ENCODE measurements around the gene MOGAT1. TPM values are rescaled to one million over a fixed set of nuclear protein-coding genes. Genes with fewer than 3 reads are reported as not detected.

MOGAT1 gene
- total RNA-seq, 1 experiment from 2014 or later: not detected

DNA sequence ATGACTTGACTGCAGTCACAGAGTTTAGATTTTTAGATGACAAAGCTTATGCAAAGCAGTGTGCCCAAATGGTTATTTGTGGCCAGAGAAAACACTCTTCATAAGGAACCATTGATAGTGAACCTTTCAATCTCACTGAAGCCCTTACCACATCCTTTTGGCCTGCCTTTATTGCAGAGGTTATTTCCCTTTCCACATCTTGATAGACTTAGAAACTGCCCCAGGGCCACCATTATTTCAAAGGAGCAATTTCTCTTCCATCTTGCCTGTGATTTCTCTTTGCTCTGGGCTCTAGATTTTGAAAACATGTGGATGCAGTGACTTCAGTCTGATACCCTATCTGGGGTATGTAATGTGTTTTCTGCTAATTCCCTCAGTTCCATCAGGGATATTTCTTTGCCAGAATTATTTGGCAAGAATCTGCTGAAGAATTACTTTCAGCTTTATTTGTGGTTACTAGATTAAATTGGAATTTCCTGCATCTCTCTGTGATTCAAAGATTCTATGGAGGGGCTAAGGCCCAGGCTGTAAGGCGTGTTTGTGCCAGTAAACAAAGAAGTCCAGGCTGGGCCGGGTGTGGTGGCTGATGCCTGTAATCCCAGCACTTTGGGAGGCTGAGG is 51.0 kb downstream of the MOGAT1 start:
- no peak overlapping the region for H2BK20ac ChIP-seq (ENCODE audit: low read depth, low read length, poor library complexity, severe bottlenecking)
- Mint-ChIP-seq H3K9me3 (peaks cover 13 to 23% of the 10 kb centered on the region in 2 experiments), H3K27me3 (ENCODE audit: low read depth) (no peaks in the 10 kb centered on the region; the same call in 1 of the 2 replicates), H3K4me1 (no peaks in the 10 kb centered on the region; a peak in 1 of 4 replicates), H3K4me3 (no peak overlapping the region), H3K36me3 (ENCODE audit: insufficient read depth in 1 of 3, low read depth in 3 of 3) (peaks cover 10 to 25% (median 19%) of the 10 kb centered on the region in 3 experiments; a peak in 6 of 7 replicates), H3K27ac (no peak overlapping the region)
- H3K27me3 ChIP-seq (ENCODE audit: insufficient read depth, low read length): no peaks in the 10 kb centered on the region
- H2BK15ac ChIP-seq (ENCODE audit: low read depth, low read length): no peak overlapping the region
- H3K4me2 ChIP-seq (ENCODE audit: insufficient read depth, insufficient read length, low read length): no peak overlapping the region
- no peak overlapping the region for H3K23ac ChIP-seq (ENCODE audit: insufficient read length, low read depth, low read length)
- no peaks in the 10 kb centered on the region for H3K23me2 ChIP-seq (ENCODE audit: insufficient read length, low read depth, low read length, poor library complexity, severe bottlenecking)
- H2BK12ac ChIP-seq (ENCODE audit: insufficient read length, low read depth, low read length): no peak overlapping the region
- no peak overlapping the region for H3T11ph ChIP-seq (ENCODE audit: low read length)
- no peak overlapping the region for H3K4ac ChIP-seq (ENCODE audit: low read depth, low read length)
- no peaks in the 10 kb centered on the region for H3K4me1 ChIP-seq (ENCODE audit: insufficient read depth, low read length)
- H4K91ac ChIP-seq (ENCODE audit: insufficient read length, low read depth, low read length): no peak overlapping the region
- H3K18ac ChIP-seq (ENCODE audit: insufficient read length, low read depth, low read length): no peak overlapping the region
- no peak overlapping the region for H2BK5ac ChIP-seq (ENCODE audit: insufficient read length, low read length)
- no peak overlapping the region for H3K27ac ChIP-seq (ENCODE audit: insufficient read length, low read depth, low read length)
- no CpG with 5 or more reads among the region's 2 CpGs for WGBS (ENCODE audit: extremely low coverage, insufficient read length, low lambda C conversion rate)
- H3K9ac ChIP-seq (ENCODE audit: extremely low read depth, insufficient read length, low read length): no peak overlapping the region
- TF ChIP-seq CTCF (conservative IDR thresholded peaks at IDR 0.05): no peak
- DNase-seq: no peak
- no peaks in the 10 kb centered on the region for H3K9me3 ChIP-seq (ENCODE audit: control insufficient read depth, low read depth, low read length)
- H2BK120ac ChIP-seq (ENCODE audit: low read depth, low read length, poor library complexity, severe bottlenecking): no peak overlapping the region
- no peak overlapping the region for H3K14ac ChIP-seq (ENCODE audit: insufficient read depth, low read length)
- H3K79me1 ChIP-seq (ENCODE audit: insufficient read depth, low read depth, low read length, poor library complexity, severe bottlenecking): no peaks in the 10 kb centered on the region
- no peak overlapping the region for H2AK5ac ChIP-seq (ENCODE audit: insufficient read length, low read length)
- H4K5ac ChIP-seq (ENCODE audit: insufficient read length, low read depth, low read length): no peak overlapping the region
- H3K56ac ChIP-seq (ENCODE audit: insufficient read length, low read depth, low read length): no peak overlapping the region
- no peaks in the 10 kb centered on the region for H4K20me1 ChIP-seq (ENCODE audit: control insufficient read depth, insufficient read depth, insufficient read length)
- H3K79me2 ChIP-seq (ENCODE audit: insufficient read depth, low read length): no peaks in the 10 kb centered on the region
- H2AFZ ChIP-seq (ENCODE audit: low read length): no peak overlapping the region
- H4K8ac ChIP-seq (replicated peaks; ENCODE audit: insufficient read length, low read depth, low read length): no peak overlapping the region

Measured in H9 (cell line).